H1 (cell line): Measurements from ENCODE around the gene COPS2. TPM values are rescaled to one million over a fixed set of nuclear protein-coding genes. Genes with fewer than 3 reads are reported as not detected.

Source experiments
- CTCF ChIA-PET: fragments of 300-600 bp; sonication (Branson Sonifier 250); formaldehyde crosslinking; loops from one replicate; lab custom pipeline; 2021; ENCODE audit not compliant: partially characterized antibody; lab: Charles Lee
- POLR2A ChIA-PET: fragments of 300-600 bp; sonication (Branson Sonifier 250); formaldehyde crosslinking; loops from one replicate; lab custom pipeline; 2021; ENCODE audit warnings: inconsistent platforms; ENCODE audit not compliant: partially characterized antibody; lab: Charles Lee
- DNase-seq, 2 experiments: peaks; one replicate each; pipeline versions ENCODE4 v3.0.0 to v3.0.0-alpha.2; 2010 to 2022; ENCODE audit warnings: low spot score in 2 of 2, low read depth in 1 of 2, mixed read lengths in 1 of 2
- FAIRE-seq: peaks from 2 replicates; lab custom pipeline; 2011; peaks lifted over from hg19 to GRCh38; lab: Jason Lieb, UNC
- H2AFZ ChIP-seq: 2 replicates; pipeline ENCODE4 v1.8.1; 2012; ENCODE audit warnings: low read length, inconsistent platforms
- H2AK5ac ChIP-seq: 2 replicates; pipeline ENCODE4 v1.6.1; 2013; ENCODE audit warnings: low read depth, low read length
- H2BK120ac ChIP-seq: replicated peaks from 2 replicates; pipeline ENCODE3; 2013; ENCODE audit warnings: low read depth, low read length, inconsistent platforms
- H2BK12ac ChIP-seq: 2 replicates; pipeline ENCODE4 v1.6.1; 2013; ENCODE audit warnings: low read depth, low read length
- H2BK15ac ChIP-seq: 2 replicates; pipeline ENCODE4 v1.6.1; 2013; ENCODE audit warnings: low read length
- H2BK20ac ChIP-seq: 2 replicates; pipeline ENCODE4 v1.6.1; 2013; ENCODE audit warnings: low read length
- H2BK5ac ChIP-seq: 2 replicates; pipeline ENCODE4 v1.6.1; 2013; ENCODE audit warnings: low read depth, low read length
- H3K14ac ChIP-seq: 2 replicates; pipeline ENCODE4 v1.6.1; 2013; ENCODE audit warnings: inconsistent platforms; ENCODE audit not compliant: insufficient read length
- H3K18ac ChIP-seq: 2 replicates; pipeline ENCODE4 v1.6.1; 2013; ENCODE audit warnings: low read length; ENCODE audit errors: extremely low read depth
- H3K23ac ChIP-seq: 2 replicates; pipeline ENCODE4 v1.6.1; 2013; ENCODE audit warnings: inconsistent platforms; ENCODE audit not compliant: insufficient read length
- H3K23me2 ChIP-seq: 2 replicates; pipeline ENCODE4 v1.6.1; 2013; ENCODE audit warnings: low read depth, low read length
- H3K27ac ChIP-seq: 2 replicates; pipeline ENCODE4 v1.6.1; 2011; ENCODE audit warnings: low read depth, low read length, inconsistent platforms
- H3K27me3 ChIP-seq, 4 experiments: replicated peaks in 1 of 4; 1 replicate in 1 of 4; 2 replicates in 3 of 4; pipeline versions ENCODE4 v1.6.1 to v1.8.1; 2011 to 2013; ENCODE audit warnings: low read length in 3 of 4, mild to moderate bottlenecking in 3 of 4, inconsistent platforms in 2 of 4, mixed read lengths in 2 of 4, moderate library complexity in 1 of 4; ENCODE audit not compliant: control insufficient read depth in 3 of 4, insufficient read depth in 3 of 4; ENCODE audit errors: extremely low read depth in 1 of 4
- H3K36me3 ChIP-seq, 4 experiments: 2 replicates each; pipeline versions ENCODE4 v1.6.1 to v1.8.1; 2011 to 2013; ENCODE audit warnings: mild to moderate bottlenecking in 4 of 4, low read length in 3 of 4, moderate library complexity in 2 of 4, control low read depth in 1 of 4, inconsistent platforms in 1 of 4; ENCODE audit not compliant: insufficient read depth in 4 of 4, control insufficient read depth in 2 of 4
- H3K4ac ChIP-seq: replicated peaks from 2 replicates; pipeline ENCODE3; 2013; ENCODE audit warnings: low read length, low read depth, mixed read lengths, inconsistent platforms; ENCODE audit not compliant: insufficient read length
- H3K4me1 ChIP-seq, 4 experiments: replicated peaks in 1 of 4; 1 replicate in 1 of 4; 2 replicates in 3 of 4; pipeline versions ENCODE4 v1.6.1 to v1.8.1; 2011 to 2013; ENCODE audit warnings: low read length in 3 of 4, inconsistent platforms in 2 of 4, mixed read lengths in 1 of 4; ENCODE audit not compliant: insufficient read depth in 4 of 4, control insufficient read depth in 3 of 4
- H3K4me2 ChIP-seq, 2 experiments: 2 replicates each; pipeline versions ENCODE4 v1.6.1 to v1.8.1; 2011 to 2013; ENCODE audit warnings: low read depth in 2 of 2, low read length in 2 of 2, control low read depth in 1 of 2, inconsistent platforms in 1 of 2, mild to moderate bottlenecking in 1 of 2; ENCODE audit not compliant: insufficient read depth in 1 of 2
- H3K4me3 ChIP-seq, 4 experiments: fragments of 200-600, 300-600 bp in 1 of 4; sonication (generic), shearing (Covaris generic), sonication (Bioruptor Twin) in 1 of 4; 2 replicates each; pipeline versions ENCODE4 v1.5.1 to v1.8.1; 2011 to 2016; ENCODE audit warnings: low read length in 4 of 4, low read depth in 3 of 4, control low read depth in 2 of 4, inconsistent platforms in 2 of 4, mild to moderate bottlenecking in 2 of 4, mixed read lengths in 1 of 4, moderate library complexity in 1 of 4; ENCODE audit not compliant: insufficient read depth in 2 of 4; ENCODE audit errors: extremely low read depth in 1 of 4
- H3K56ac ChIP-seq: replicated peaks from 2 replicates; pipeline ENCODE3; 2013; ENCODE audit warnings: low read depth, mild to moderate bottlenecking, mixed read lengths, low read length, inconsistent platforms; ENCODE audit not compliant: insufficient read length
- H3K79me1 ChIP-seq: 2 replicates; pipeline ENCODE4 v1.6.1; 2013; ENCODE audit warnings: low read depth, low read length, control low read depth
- H3K79me2 ChIP-seq, 2 experiments: 2 replicates each; pipeline versions ENCODE4 v1.6.1 to v1.8.1; 2012 to 2013; ENCODE audit warnings: low read length in 2 of 2, mild to moderate bottlenecking in 2 of 2, inconsistent platforms in 1 of 2; ENCODE audit not compliant: insufficient read depth in 2 of 2, control insufficient read depth in 1 of 2
- H3K9ac ChIP-seq, 4 experiments: replicated peaks in 1 of 4; 1 replicate in 1 of 4; 2 replicates in 3 of 4; pipeline versions ENCODE4 v1.6.1 to v1.8.1; 2011 to 2013; ENCODE audit warnings: low read depth in 3 of 4, low read length in 3 of 4, control low read depth in 2 of 4, mild to moderate bottlenecking in 2 of 4, moderate library complexity in 2 of 4, inconsistent platforms in 1 of 4; ENCODE audit errors: extremely low read depth in 1 of 4
- H3K9me3 ChIP-seq, 2 experiments: 2 replicates each; pipeline versions ENCODE4 v1.6.1 to v1.8.1; 2012 to 2013; ENCODE audit warnings: mild to moderate bottlenecking in 2 of 2, moderate library complexity in 2 of 2, control low read depth in 1 of 2, inconsistent platforms in 1 of 2, low read depth in 1 of 2, low read length in 1 of 2, mixed read lengths in 1 of 2; ENCODE audit not compliant: insufficient read depth in 2 of 2
- H4K20me1 ChIP-seq, 2 experiments: replicated peaks in 1 of 2; 2 replicates each; pipeline versions ENCODE3 to v1.8.1; 2011 to 2013; ENCODE audit warnings: inconsistent platforms in 2 of 2, low read length in 2 of 2, mild to moderate bottlenecking in 1 of 2; ENCODE audit not compliant: insufficient read depth in 2 of 2, control insufficient read depth in 1 of 2
- H4K5ac ChIP-seq: 2 replicates; pipeline ENCODE4 v1.6.1; 2013; ENCODE audit warnings: low read length, low read depth, mixed read lengths, inconsistent platforms; ENCODE audit not compliant: insufficient read length
- H4K8ac ChIP-seq: 2 replicates; pipeline ENCODE4 v1.8.0; 2013; ENCODE audit warnings: mild to moderate bottlenecking, moderate library complexity, low read length, inconsistent platforms; ENCODE audit not compliant: insufficient read depth; ENCODE audit errors: extremely low read depth
- H4K91ac ChIP-seq: replicated peaks from 2 replicates; pipeline ENCODE3; 2013; ENCODE audit warnings: low read length, mixed read lengths, inconsistent platforms; ENCODE audit not compliant: insufficient read length
- CBX8 ChIP-seq: fragments of 300-800, 300-1000 bp; sonication (generic); IDR thresholded peaks from 2 replicates; pipeline ENCODE4 v1.7.1; 2016; ENCODE audit warnings: low read depth, low read length, borderline replicate concordance
- CEBPB ChIP-seq: IDR thresholded peaks from 2 replicates; pipeline ENCODE4 v1.6.1; 2012; ENCODE audit warnings: low read depth, low read length
- CTCF ChIP-seq, 3 experiments: IDR thresholded peaks; 1 replicate in 2 of 3; 2 replicates in 1 of 3; pipeline versions ENCODE4 v1.5.1 to v1.6.1; 2011; ENCODE audit warnings: low read length in 3 of 3, mild to moderate bottlenecking in 3 of 3, inconsistent platforms in 2 of 3, low read depth in 1 of 3, moderate library complexity in 1 of 3; ENCODE audit not compliant: insufficient read depth in 1 of 3; ENCODE audit errors: control extremely low read depth in 1 of 3
- GTF2F1 ChIP-seq: IDR thresholded peaks from 2 replicates; pipeline ENCODE4 v1.6.1; 2012; ENCODE audit warnings: low read depth, low read length, improper control_type of control experiment, borderline replicate concordance
- KDM1A ChIP-seq: fragments of 200-600, 300-600 bp; sonication (generic); IDR thresholded peaks from 2 replicates; pipeline ENCODE4 v1.7.1; 2016; ENCODE audit warnings: mild to moderate bottlenecking, low read length, borderline replicate concordance
- KDM4A ChIP-seq: IDR thresholded peaks from one replicate; pipeline ENCODE4 v1.7.1; 2012; ENCODE audit warnings: low read depth, mild to moderate bottlenecking, moderate library complexity, low read length, inconsistent platforms; ENCODE audit not compliant: severe bottlenecking
- KDM5A ChIP-seq: fragments of 200-600 bp; IDR thresholded peaks from 2 replicates; pipeline ENCODE4 v1.7.1; 2012; ENCODE audit warnings: mild to moderate bottlenecking, low read length, inconsistent platforms, mixed read lengths
- NRF1 ChIP-seq: IDR thresholded peaks from 2 replicates; pipeline ENCODE4 v1.6.1; 2011; ENCODE audit warnings: mild to moderate bottlenecking, low read depth, low read length, improper control_type of control experiment
- POLR2AphosphoS5 ChIP-seq: IDR thresholded peaks from 2 replicates; pipeline ENCODE4 v1.6.1; 2011; ENCODE audit warnings: low read depth, low read length
- SAP30 ChIP-seq: fragments of 300-600 bp; sonication (generic); IDR thresholded peaks from 2 replicates; pipeline ENCODE4 v1.7.1; 2012; ENCODE audit warnings: low read length, moderate library complexity, mild to moderate bottlenecking, inconsistent platforms; ENCODE audit not compliant: insufficient read depth, insufficient replicate concordance
- TAF1 ChIP-seq: IDR thresholded peaks from 2 replicates; pipeline ENCODE4 v1.6.1; 2011; ENCODE audit warnings: mild to moderate bottlenecking, low read depth, low read length
- YY1 ChIP-seq: IDR thresholded peaks from 2 replicates; pipeline ENCODE4 v1.6.1; 2011; ENCODE audit warnings: low read depth, mild to moderate bottlenecking, low read length
- polyA plus RNA-seq, 7 experiments: library from polyadenylated mRNA; depleted of rRNA in 3 of 7; stranded (reverse) in 5 of 7; unstranded in 2 of 7; fragments of >200 nt in 5 of 7; fragments of 200-250 nt in 2 of 7; gene quantifications; 1 replicate in 5 of 7; 2 replicates in 1 of 7; 4 replicates in 1 of 7; pipeline versions ENCODE4 v1.2.1 to v1.2.3, GENCODE V29; 2011 to 2013; ENCODE audit warnings: missing spikeins in 2 of 7, mixed read lengths in 2 of 7
- total RNA-seq: library from RNA; stranded (reverse); fragmentation: NEBNext Ultra II Directional; extraction: Animal tissue kit (Norgen Biotek cat#: 25700); gene quantifications from 2 replicates; pipeline ENCODE4 v1.2.1, GENCODE V29; 2021

COPS2 gene
- total and polyA plus RNA-seq, 2 of the 8 experiments (the other 6 are each of a cell fraction or from before 2014, with no cell fraction given): 17.7 to 85.1 TPM

DNA sequence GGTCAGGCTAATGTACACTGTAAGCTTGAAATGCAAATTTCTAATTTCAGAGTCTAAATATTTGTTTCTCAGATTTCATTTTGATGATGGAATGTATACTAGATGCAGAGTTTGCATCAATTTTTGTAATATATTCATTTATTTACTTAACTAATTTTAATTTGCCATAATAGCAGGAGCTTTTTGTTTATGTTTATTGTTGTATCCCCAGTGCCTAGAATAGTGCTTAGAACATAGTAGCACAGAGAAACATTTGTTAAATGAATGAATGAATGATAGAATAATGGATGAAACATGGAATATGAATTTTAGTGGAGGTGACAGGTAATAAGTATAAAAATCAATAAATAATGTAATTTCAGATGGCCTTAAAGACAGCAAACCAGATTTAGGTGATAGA lies 9.5 kb upstream of the COPS2 start:
- H2AK5ac ChIP-seq: no peak overlapping the region
- H3K4me1 ChIP-seq: no peaks in the 10 kb centered on the region
- CTCF ChIA-PET: no interaction called here
- no peak overlapping the region for H3K4me2 ChIP-seq
- no peak overlapping the region for H3K18ac ChIP-seq
- H3K56ac ChIP-seq: no peak overlapping the region
- no peak overlapping the region for H2AFZ ChIP-seq
- no peaks in the 10 kb centered on the region for H4K20me1 ChIP-seq
- no peak overlapping the region for H2BK120ac ChIP-seq
- no peak overlapping the region for H3K9ac ChIP-seq
- H3K27ac ChIP-seq: no peak overlapping the region
- H4K8ac ChIP-seq: no peak overlapping the region
- H3K79me1 ChIP-seq: no peaks in the 10 kb centered on the region
- DNase-seq (no peak), FAIRE-seq (no peak)
- no peak overlapping the region for H3K14ac ChIP-seq
- no peak overlapping the region for H3K23ac ChIP-seq
- no peak overlapping the region for H2BK12ac ChIP-seq
- no peak overlapping the region for H2BK15ac ChIP-seq
- H3K4ac ChIP-seq: no peak overlapping the region
- POLR2A ChIA-PET: interaction anchor here (1.2 kb wide), 1 partner anchor 9 kb away, joined by 6 read pairs; the partner anchor contains the start of gene COPS2
- no peaks in the 10 kb centered on the region for H3K9me3 ChIP-seq
- H4K91ac ChIP-seq: no peak overlapping the region
- no peaks in the 10 kb centered on the region for H3K36me3 ChIP-seq
- H3K23me2 ChIP-seq: no peaks in the 10 kb centered on the region
- H3K27me3 ChIP-seq: no peaks in the 10 kb centered on the region; a peak in 2 of 7 replicates
- no peaks in the 10 kb centered on the region for H3K79me2 ChIP-seq
- no peak overlapping the region for H2BK20ac ChIP-seq
- no peak overlapping the region for H4K5ac ChIP-seq
- no peak overlapping the region for H2BK5ac ChIP-seq
- no peak overlapping the region for H3K4me3 ChIP-seq
- TF ChIP-seq CBX8 (no peak), CEBPB (no peak), KDM5A (no peak), SAP30 (no peak), GTF2F1 (no peak), YY1 (no peak), KDM1A (no peak), NRF1 (no peak), CTCF (IDR thresholded peaks at IDR 0.05; ENCODE audit: control extremely low read depth in 1 of 3, insufficient read depth in 1 of 3, low read depth in 1 of 3, low read length in 3 of 3) (no peak), TAF1 (no peak), POLR2AphosphoS5 (no peak), KDM4A (no peak)
